ENCODE data around the gene FAM163B.

DNA sequence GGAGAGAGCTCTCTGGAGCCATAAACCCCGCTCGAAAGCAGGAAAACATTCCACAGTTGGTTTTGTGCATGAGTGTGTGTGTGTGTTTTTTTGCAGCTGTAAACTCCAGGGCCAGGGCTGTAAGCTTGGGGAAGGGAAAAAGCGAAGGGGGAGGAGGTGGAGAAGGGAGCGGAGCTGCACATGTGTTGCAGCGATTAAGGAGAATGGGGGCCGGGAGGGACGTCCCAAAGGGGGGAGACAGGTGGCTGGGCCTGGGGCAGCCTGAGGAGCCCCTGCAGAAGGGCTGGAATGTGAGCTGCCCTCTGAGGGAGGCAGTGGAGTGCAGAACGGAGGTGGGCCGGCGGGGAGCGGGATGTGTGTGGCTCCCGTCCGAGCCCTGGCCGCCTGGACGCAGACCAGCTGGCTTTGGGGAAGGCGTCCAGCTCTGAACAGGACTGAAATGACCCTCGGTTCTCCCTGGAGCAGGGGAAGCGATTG is 81.7 kb downstream of the FAM163B start:
- TF ChIP-seq, protein P1, sequence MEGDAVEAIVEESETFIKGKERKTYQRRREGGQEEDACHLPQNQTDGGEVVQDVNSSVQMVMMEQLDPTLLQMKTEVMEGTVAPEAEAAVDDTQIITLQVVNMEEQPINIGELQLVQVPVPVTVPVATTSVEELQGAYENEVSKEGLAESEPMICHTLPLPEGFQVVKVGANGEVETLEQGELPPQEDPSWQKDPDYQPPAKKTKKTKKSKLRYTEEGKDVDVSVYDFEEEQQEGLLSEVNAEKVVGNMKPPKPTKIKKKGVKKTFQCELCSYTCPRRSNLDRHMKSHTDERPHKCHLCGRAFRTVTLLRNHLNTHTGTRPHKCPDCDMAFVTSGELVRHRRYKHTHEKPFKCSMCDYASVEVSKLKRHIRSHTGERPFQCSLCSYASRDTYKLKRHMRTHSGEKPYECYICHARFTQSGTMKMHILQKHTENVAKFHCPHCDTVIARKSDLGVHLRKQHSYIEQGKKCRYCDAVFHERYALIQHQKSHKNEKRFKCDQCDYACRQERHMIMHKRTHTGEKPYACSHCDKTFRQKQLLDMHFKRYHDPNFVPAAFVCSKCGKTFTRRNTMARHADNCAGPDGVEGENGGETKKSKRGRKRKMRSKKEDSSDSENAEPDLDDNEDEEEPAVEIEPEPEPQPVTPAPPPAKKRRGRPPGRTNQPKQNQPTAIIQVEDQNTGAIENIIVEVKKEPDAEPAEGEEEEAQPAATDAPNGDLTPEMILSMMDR (IDR thresholded peaks at IDR 0.05; ENCODE audit: low read length) = no peak
- no peak for TF ChIP-seq EZH2 (optimal IDR thresholded peaks at IDR 0.05; ENCODE audit: low read depth, low read length)
- TF ChIP-seq EZH2phosphoT487 (IDR thresholded peaks at IDR 0.05; ENCODE audit: low read length) = no peak

All from MM.1S (cell line).